K562 (cell line): ENCODE results near the gene UCK1. TPM values are rescaled to one million over a fixed set of nuclear protein-coding genes. Genes with fewer than 3 reads are reported as not detected.

Source experiments
- NR0B1 ChIP-seq: fragments of 450-650 bp; IDR thresholded peaks from one replicate; pipeline ENCODE4 v1.6.1; 2018; ENCODE audit warnings: mild to moderate bottlenecking, moderate library complexity; ENCODE audit not compliant: partially characterized antibody
- ZBTB33 ChIP-seq: sonication (generic); formaldehyde crosslinking; IDR thresholded peaks from 2 replicates; pipeline ENCODE4 v1.8.1; 2023; ENCODE audit warnings: mild to moderate bottlenecking, missing genetic modification reagents
- ZFP30 ChIP-seq: fragments of 250-450 bp; sonication (Bioruptor Pico); IDR thresholded peaks from 2 replicates; pipeline ENCODE4 v1.8.0; 2022; ENCODE audit warnings: moderate library complexity, mild to moderate bottlenecking, inconsistent platforms, borderline replicate concordance
- ZKSCAN8 ChIP-seq: fragments of 200-800 bp; sonication (Bioruptor generic); IDR thresholded peaks from 2 replicates; pipeline ENCODE4 v1.6.1; 2016; ENCODE audit warnings: missing genetic modification characterization, missing compliant biosample characterization
- ZNF263 ChIP-seq: sonication (generic); formaldehyde crosslinking; IDR thresholded peaks from 2 replicates; pipeline ENCODE4 v1.8.0; 2022; ENCODE audit warnings: mild to moderate bottlenecking, missing genetic modification reagents, borderline replicate concordance
- polyA plus RNA-seq, 8 experiments: library from polyadenylated mRNA; depleted of rRNA in 4 of 8; stranded (reverse) in 5 of 8; unstranded in 3 of 8; fragments of >200 nt; fragmentation: Nextera tagmentation in 2 of 8; fragmentation: Illumina TruSeq in 1 of 8; extraction: Ambion mirVana in 2 of 8; extraction: Trizol in 1 of 8; gene quantifications; 2 replicates each; pipeline versions ENCODE4 v1.2.1 to v1.2.3, GENCODE V29; 2011 to 2014; ENCODE audit warnings: inconsistent platforms in 1 of 8, missing spikeins in 1 of 8
- total RNA-seq, 7 experiments: library from RNA; depleted of rRNA in 6 of 7; stranded (reverse); fragments of >200 nt in 6 of 7; fragmentation: Illumina TruSeq in 2 of 7; extraction: Trizol in 2 of 7; gene quantifications; 2 replicates each; pipeline versions ENCODE4 v1.2.1 to v1.2.3, GENCODE V29; 2011 to 2021; ENCODE audit warnings: low replicate concordance in 1 of 7
- TF ChIP-seq, protein P1 (sequence below), 2 experiments: IDR thresholded peaks in 1 of 2; conservative IDR thresholded peaks in 1 of 2; 2 replicates each; pipeline ENCODE4 v1.6.1; 2016; ENCODE audit warnings: low read depth in 2 of 2, mild to moderate bottlenecking in 1 of 2, missing compliant biosample characterization in 1 of 2, missing genetic modification characterization in 1 of 2, moderate library complexity in 1 of 2
- TF ChIP-seq, protein P2 (sequence below): sonication (generic); formaldehyde crosslinking; IDR thresholded peaks from 2 replicates; pipeline ENCODE4 v1.8.0; 2023; ENCODE audit warnings: mild to moderate bottlenecking, missing genetic modification reagents

Gene UCK1
- total and polyA plus RNA-seq, 9 of the 15 experiments (the other 6 are each of a cell fraction or from before 2014, with no cell fraction given) = 0.27 to 27.5 (median 16.1) TPM

DNA sequence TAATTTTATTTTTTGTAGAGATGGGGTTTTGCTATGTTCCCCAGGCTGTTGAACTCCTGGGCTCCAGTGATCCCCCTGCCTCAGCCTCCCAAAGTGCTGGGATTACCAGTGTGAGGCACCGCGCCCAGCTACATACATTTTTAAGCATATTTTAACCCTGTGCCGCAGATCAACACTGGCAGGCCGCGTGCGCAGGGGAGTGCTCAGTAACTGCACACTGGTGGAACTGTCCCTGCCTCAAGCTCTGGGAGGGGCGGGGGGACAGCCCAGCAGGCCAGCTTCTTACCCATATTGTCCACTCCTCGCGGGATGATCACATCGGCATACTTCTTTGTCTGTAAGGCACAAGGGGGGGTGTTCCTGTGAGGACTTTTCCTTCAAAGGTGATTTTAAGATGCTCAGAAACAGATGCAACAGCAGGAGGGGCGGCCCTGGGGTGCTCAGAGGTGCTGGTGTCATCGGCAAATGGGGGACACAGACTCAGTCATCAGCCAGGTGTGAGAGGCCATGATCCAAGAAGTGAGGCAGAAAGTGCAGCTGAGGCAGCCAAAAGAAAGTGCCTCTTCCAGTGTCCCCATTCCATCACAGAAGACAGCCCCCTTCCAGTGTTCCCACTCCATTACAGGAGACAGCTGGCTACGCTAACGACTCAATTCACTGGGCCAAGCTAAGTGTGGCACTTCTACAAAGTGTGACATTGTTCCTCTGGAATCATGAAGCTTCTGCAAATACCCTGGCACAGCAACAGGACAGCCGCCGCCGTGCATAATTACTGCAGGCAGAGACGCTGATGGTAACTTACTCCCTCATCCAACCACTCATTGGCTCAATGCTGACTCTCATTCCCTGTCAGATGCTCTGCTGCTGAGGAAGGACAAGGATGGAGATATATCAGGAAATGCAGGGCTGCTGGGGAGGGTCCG, 5.2 kb downstream of the UCK1 start (continued):
- TF ChIP-seq, protein P1, sequence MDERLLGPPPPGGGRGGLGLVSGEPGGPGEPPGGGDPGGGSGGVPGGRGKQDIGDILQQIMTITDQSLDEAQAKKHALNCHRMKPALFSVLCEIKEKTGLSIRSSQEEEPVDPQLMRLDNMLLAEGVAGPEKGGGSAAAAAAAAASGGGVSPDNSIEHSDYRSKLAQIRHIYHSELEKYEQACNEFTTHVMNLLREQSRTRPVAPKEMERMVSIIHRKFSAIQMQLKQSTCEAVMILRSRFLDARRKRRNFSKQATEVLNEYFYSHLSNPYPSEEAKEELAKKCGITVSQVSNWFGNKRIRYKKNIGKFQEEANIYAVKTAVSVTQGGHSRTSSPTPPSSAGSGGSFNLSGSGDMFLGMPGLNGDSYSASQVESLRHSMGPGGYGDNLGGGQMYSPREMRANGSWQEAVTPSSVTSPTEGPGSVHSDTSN (CRISPR knock-in tag; IDR thresholded peaks at IDR 0.05; ENCODE audit: low read depth) = no peak
- TF ChIP-seq, protein P1 (tag; conservative IDR thresholded peaks at IDR 0.05; ENCODE audit: low read depth) = no peak
- TF ChIP-seq ZBTB33 (CRISPR knock-in tag) (no peak), ZNF263 (CRISPR knock-in tag) (no peak), NR0B1 (no peak), ZFP30 (CRISPR knock-in tag) (no peak), ZKSCAN8 (CRISPR knock-in tag) (no peak)
- TF ChIP-seq, protein P2, sequence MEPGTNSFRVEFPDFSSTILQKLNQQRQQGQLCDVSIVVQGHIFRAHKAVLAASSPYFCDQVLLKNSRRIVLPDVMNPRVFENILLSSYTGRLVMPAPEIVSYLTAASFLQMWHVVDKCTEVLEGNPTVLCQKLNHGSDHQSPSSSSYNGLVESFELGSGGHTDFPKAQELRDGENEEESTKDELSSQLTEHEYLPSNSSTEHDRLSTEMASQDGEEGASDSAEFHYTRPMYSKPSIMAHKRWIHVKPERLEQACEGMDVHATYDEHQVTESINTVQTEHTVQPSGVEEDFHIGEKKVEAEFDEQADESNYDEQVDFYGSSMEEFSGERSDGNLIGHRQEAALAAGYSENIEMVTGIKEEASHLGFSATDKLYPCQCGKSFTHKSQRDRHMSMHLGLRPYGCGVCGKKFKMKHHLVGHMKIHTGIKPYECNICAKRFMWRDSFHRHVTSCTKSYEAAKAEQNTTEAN (CRISPR knock-in tag) = no peak
